GM19023 (cell line): ENCODE measurements around the gene C10orf143.
"Not testable (repeated sequence)": the region's sequence is repeated elsewhere in the genome, so short reads cannot be mapped to it uniquely, and the experiment has no call there.

Experiments
- ATAC-seq: cut with Tn5 transposase; IDR thresholded peaks from one replicate; pipeline ENCODE4 v1.9.1; 2021; ENCODE audit warnings: mild to moderate bottlenecking, moderate library complexity; ENCODE audit not compliant: unreplicated experiment

Gene C10orf143

GRCh38 chr10:130110246-130111112, at the start of gene C10orf143:
TSS of gene C10orf143 (minus strand) at chr10:130110830. CDS start at chr10:130110772, 58 bp downstream.
- peak; percentile 81 for ATAC-seq

GRCh38 chr10:130159192-130159794, 48.7 kb upstream of the C10orf143 start:
- no peak for ATAC-seq

- ATAC-seq: no peak
Measured at GRCh38 chr10:130146042-130146441, 35.4 kb upstream of the C10orf143 start.

GRCh38 chr10:130141878-130142277, 31.2 kb upstream of the C10orf143 start:
- peak; percentile 89 for ATAC-seq

- ATAC-seq: peak; percentile 19
Measured at GRCh38 chr10:130141460-130141859, 30.8 kb upstream of the C10orf143 start.

- no peak for ATAC-seq
Measured at GRCh38 chr10:130141038-130141437, 30.4 kb upstream of the C10orf143 start.

GRCh38 chr10:130140425-130140824, 29.8 kb upstream of the C10orf143 start:
- no peak for ATAC-seq

- no peak for ATAC-seq
Measured at GRCh38 chr10:130138479-130138866, 27.8 kb upstream of the C10orf143 start.

- no peak for ATAC-seq
Measured at GRCh38 chr10:130137659-130138478, 27.2 kb upstream of the C10orf143 start.

- no peak for ATAC-seq
Measured at GRCh38 chr10:130137090-130137448, 26.4 kb upstream of the C10orf143 start.

- peak; percentile 88 for ATAC-seq
Measured at GRCh38 chr10:130136226-130137089, 25.8 kb upstream of the C10orf143 start, which contains the start of gene GLRX3. TSS of gene GLRX3 (plus strand) at chr10:130136391. CDS start at chr10:130136421, 30 bp downstream.

- peak; percentile 22 for ATAC-seq
Measured at GRCh38 chr10:130135676-130136225, 25.1 kb upstream of the C10orf143 start.

GRCh38 chr10:130128922-130129321, 18.3 kb upstream of the C10orf143 start:
- ATAC-seq: no peak

GRCh38 chr10:130128062-130128781, 17.6 kb upstream of the C10orf143 start:
- ATAC-seq: no peak

- peak; percentile 90 for ATAC-seq
Measured at GRCh38 chr10:130127364-130128061, 16.9 kb upstream of the C10orf143 start.

GRCh38 chr10:130121486-130122079, 11.0 kb upstream of the C10orf143 start:
- ATAC-seq: no peak

- ATAC-seq: not testable (repeated sequence)
Measured at GRCh38 chr10:130117535-130117934, 6.9 kb upstream of the C10orf143 start.

- not testable (repeated sequence) for ATAC-seq
Measured at GRCh38 chr10:130116942-130117341, 6.3 kb upstream of the C10orf143 start.
